Neural progenitor cell (in vitro differentiated cells): ENCODE results near the gene NKX2-2. TPM values are rescaled to one million over a fixed set of nuclear protein-coding genes. Genes with fewer than 3 reads are reported as not detected.

ENCODE experiments used
- DNase-seq: peaks from one replicate; pipeline ENCODE4 v3.0.0-alpha.2; 2016; ENCODE audit warnings: low spot score
- H2AFZ ChIP-seq: fragments of 200-600 bp; sonication (generic); replicated peaks from 2 replicates; pipeline ENCODE4 v1.6.1; 2016; ENCODE audit warnings: antibody characterized with exemption
- H3F3A ChIP-seq: fragments of 200-600 bp; sonication (generic); 2 replicates; pipeline ENCODE4 v1.6.1; 2016; ENCODE audit warnings: antibody characterized with exemption, low read depth
- H3K27ac ChIP-seq: fragments of 200-600 bp; sonication (generic); 2 replicates; pipeline ENCODE4 v1.5.1; 2016; ENCODE audit warnings: mild to moderate bottlenecking
- H3K27me3 ChIP-seq: fragments of 200-600 bp; sonication (generic); 2 replicates; pipeline ENCODE4 v1.6.1; 2016; ENCODE audit warnings: mild to moderate bottlenecking, moderate library complexity
- H3K36me3 ChIP-seq: fragments of 200-600 bp; sonication (generic); 2 replicates; pipeline ENCODE4 v1.5.1; 2016
- H3K4me1 ChIP-seq: fragments of 200-600 bp; sonication (generic); 2 replicates; pipeline ENCODE4 v1.6.1; 2016; ENCODE audit warnings: mixed run types
- H3K4me2 ChIP-seq: fragments of 200-600 bp; sonication (generic); 2 replicates; pipeline ENCODE4 v1.6.1; 2016
- H3K4me3 ChIP-seq: fragments of 200-600 bp; sonication (generic); 2 replicates; pipeline ENCODE4 v1.5.1; 2016
- H3K79me2 ChIP-seq: fragments of 200-600 bp; sonication (generic); 2 replicates; pipeline ENCODE4 v1.6.1; 2016; ENCODE audit warnings: low read depth
- H3K9ac ChIP-seq: fragments of 200-600 bp; sonication (generic); 2 replicates; pipeline ENCODE4 v1.6.1; 2016
- H3K9me3 ChIP-seq: fragments of 200-600 bp; sonication (generic); 2 replicates; pipeline ENCODE4 v1.5.1; 2016; ENCODE audit warnings: low read depth
- H4K20me1 ChIP-seq: fragments of 200-600 bp; sonication (generic); 2 replicates; pipeline ENCODE4 v1.6.1; 2016; ENCODE audit warnings: low read depth
- H3K27ac Mint-ChIP-seq: 3 replicates; pipeline ENCODE4 v1.8.0; 2021; ENCODE audit warnings: mixed read lengths
- H3K27me3 Mint-ChIP-seq: 2 replicates; pipeline ENCODE4 v1.8.0; 2022; ENCODE audit warnings: low read depth, mild to moderate bottlenecking, inconsistent platforms, moderate library complexity, mixed read lengths; ENCODE audit not compliant: insufficient read depth
- H3K36me3 Mint-ChIP-seq: 3 replicates; pipeline ENCODE4 v1.8.0; 2021; ENCODE audit warnings: mixed read lengths
- H3K4me1 Mint-ChIP-seq: 3 replicates; pipeline ENCODE4 v1.8.0; 2021; ENCODE audit warnings: mixed read lengths
- H3K4me3 Mint-ChIP-seq: 3 replicates; pipeline ENCODE4 v1.8.0; 2021; ENCODE audit warnings: mild to moderate bottlenecking, moderate library complexity, mixed read lengths
- H3K9me3 Mint-ChIP-seq: 3 replicates; pipeline ENCODE4 v1.8.0; 2020; ENCODE audit warnings: mixed read lengths
- EZH2 ChIP-seq: fragments of 200-600 bp; sonication (generic); IDR thresholded peaks from 2 replicates; pipeline ENCODE4 v1.6.1; 2017; ENCODE audit warnings: antibody characterized with exemption, mild to moderate bottlenecking, moderate library complexity
- EZH2phosphoT487 ChIP-seq: fragments of 200-600 bp; sonication (generic); IDR thresholded peaks from 2 replicates; pipeline ENCODE4 v1.6.1; 2017; ENCODE audit warnings: antibody characterized with exemption
- total RNA-seq: library from RNA; depleted of rRNA; stranded (reverse); fragments of >200 nt; gene quantifications from 2 replicates; pipeline ENCODE4 v1.2.3, GENCODE V29; 2015; ENCODE audit warnings: low replicate concordance
- TF ChIP-seq, protein P1 (sequence below): fragments of 200-600 bp; sonication (generic); IDR thresholded peaks from 2 replicates; pipeline ENCODE4 v1.5.1; 2017; ENCODE audit warnings: antibody characterized with exemption, mild to moderate bottlenecking

NKX2-2 gene
- total RNA-seq, 1 donor from 2014 or later: not detected

DNA sequence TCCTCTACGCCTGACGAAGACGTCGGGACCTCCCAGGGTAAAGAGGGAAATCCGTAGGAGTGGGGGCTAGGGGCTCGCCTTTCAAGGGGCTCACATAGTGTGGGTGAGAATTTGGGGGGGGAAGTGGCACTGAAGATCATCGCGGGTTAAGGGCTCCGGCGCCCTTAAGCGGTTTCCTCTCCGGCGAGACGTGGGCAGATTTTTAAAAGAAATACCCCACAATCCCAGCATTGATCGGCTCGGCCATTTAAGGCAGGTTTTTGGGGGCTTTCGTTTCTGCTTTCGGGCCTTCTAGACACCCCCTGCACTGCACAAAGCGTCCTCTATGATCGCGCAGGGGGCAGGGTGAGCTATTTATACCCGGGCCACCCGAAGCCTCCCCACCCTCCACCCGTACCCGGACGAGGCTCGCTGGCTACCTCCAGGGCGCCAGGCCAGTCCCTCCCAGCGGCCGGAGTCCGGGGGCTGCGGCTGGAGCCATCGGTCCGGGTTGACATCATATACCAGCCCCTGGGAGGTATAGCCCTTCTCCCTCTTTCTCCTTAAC, 1.2 kb downstream of the NKX2-2 start:
- no peaks in the 10 kb centered on the region for H3K36me3 Mint-ChIP-seq
- no peaks in the 10 kb centered on the region for H3K36me3 ChIP-seq
- H3K9ac ChIP-seq: no peak overlapping the region
- H3K4me1 Mint-ChIP-seq: peaks cover 28% of the 10 kb centered on the region
- H3K9me3 ChIP-seq: no peaks in the 10 kb centered on the region
- peaks cover 62% of the 10 kb centered on the region for H3K4me1 ChIP-seq
- H3K9me3 Mint-ChIP-seq: no peaks in the 10 kb centered on the region
- TF ChIP-seq EZH2 (peak; percentile 82), EZH2phosphoT487 (no peak)
- TF ChIP-seq, protein P1, sequence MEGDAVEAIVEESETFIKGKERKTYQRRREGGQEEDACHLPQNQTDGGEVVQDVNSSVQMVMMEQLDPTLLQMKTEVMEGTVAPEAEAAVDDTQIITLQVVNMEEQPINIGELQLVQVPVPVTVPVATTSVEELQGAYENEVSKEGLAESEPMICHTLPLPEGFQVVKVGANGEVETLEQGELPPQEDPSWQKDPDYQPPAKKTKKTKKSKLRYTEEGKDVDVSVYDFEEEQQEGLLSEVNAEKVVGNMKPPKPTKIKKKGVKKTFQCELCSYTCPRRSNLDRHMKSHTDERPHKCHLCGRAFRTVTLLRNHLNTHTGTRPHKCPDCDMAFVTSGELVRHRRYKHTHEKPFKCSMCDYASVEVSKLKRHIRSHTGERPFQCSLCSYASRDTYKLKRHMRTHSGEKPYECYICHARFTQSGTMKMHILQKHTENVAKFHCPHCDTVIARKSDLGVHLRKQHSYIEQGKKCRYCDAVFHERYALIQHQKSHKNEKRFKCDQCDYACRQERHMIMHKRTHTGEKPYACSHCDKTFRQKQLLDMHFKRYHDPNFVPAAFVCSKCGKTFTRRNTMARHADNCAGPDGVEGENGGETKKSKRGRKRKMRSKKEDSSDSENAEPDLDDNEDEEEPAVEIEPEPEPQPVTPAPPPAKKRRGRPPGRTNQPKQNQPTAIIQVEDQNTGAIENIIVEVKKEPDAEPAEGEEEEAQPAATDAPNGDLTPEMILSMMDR: no peak
- peak; percentile 42 for DNase-seq
- H2AFZ ChIP-seq: no peak overlapping the region
- no peak overlapping the region for H3K27ac ChIP-seq
- no peak overlapping the region for H3K27ac Mint-ChIP-seq
- no peaks in the 10 kb centered on the region for H3K79me2 ChIP-seq
- no peak overlapping the region for H3K4me3 ChIP-seq
- H3K4me2 ChIP-seq: peak overlapping the region; percentile 82
- no peak overlapping the region for H3K4me3 Mint-ChIP-seq
- H4K20me1 ChIP-seq: peaks cover 100% of the 10 kb centered on the region
- peaks cover 55% of the 10 kb centered on the region for H3F3A ChIP-seq
- peaks cover 100% of the 10 kb centered on the region for H3K27me3 ChIP-seq
- peaks cover 79% of the 10 kb centered on the region for H3K27me3 Mint-ChIP-seq

DNA sequence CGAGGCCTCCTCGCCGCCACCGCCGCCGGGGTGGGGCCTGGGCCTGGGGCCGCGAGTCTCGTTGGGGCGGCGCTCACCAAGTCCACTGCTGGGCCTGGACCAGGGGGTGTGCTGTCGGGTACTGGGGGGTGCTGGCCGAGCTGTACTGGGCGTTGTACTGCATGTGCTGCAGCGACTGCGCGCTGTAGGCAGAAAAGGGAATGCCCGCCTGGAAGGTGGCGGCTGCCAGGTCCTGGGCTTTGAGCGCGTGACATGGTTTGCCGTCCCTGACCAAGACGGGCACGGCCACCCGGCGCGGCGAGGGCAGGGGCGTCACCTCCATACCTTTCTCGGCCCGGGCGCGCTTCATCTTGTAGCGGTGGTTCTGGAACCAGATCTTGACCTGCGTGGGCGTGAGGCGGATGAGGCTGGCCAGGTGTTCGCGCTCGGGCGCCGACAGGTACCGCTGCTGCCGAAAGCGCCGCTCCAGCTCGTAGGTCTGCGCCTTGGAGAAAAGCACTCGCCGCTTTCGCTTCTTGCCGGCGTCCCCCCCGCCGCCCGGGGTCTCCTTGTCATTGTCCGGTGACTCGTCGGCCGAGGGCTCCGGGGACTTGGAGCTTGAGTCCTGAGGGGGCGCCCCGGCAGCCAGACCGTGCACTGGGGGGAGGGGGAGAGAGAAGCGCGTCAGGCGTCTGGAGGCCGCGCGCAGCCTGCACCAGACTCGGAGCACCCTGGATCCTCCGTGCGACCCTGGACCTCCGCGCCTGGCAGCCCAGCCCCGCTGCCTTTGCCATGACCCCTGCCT, 1.8 kb downstream of the NKX2-2 start:
- H3K27ac Mint-ChIP-seq: no peak overlapping the region
- H3K36me3 ChIP-seq: no peaks in the 10 kb centered on the region
- H3K9ac ChIP-seq: no peak overlapping the region
- H3K4me1 ChIP-seq: peaks cover 56% of the 10 kb centered on the region
- H3K79me2 ChIP-seq: no peaks in the 10 kb centered on the region
- H3K27me3 ChIP-seq: peaks cover 100% of the 10 kb centered on the region
- no peaks in the 10 kb centered on the region for H3K9me3 Mint-ChIP-seq
- no peaks in the 10 kb centered on the region for H3K9me3 ChIP-seq
- peaks cover 54% of the 10 kb centered on the region for H3F3A ChIP-seq
- H4K20me1 ChIP-seq: peaks cover 100% of the 10 kb centered on the region
- H3K27me3 Mint-ChIP-seq: peaks cover 79% of the 10 kb centered on the region
- no peak overlapping the region for H3K4me3 Mint-ChIP-seq
- H3K27ac ChIP-seq: no peak overlapping the region
- H3K4me3 ChIP-seq: no peak overlapping the region
- DNase-seq: peak; percentile 74
- TF ChIP-seq, protein P1: no peak
- TF ChIP-seq EZH2 (peak; percentile 34), EZH2phosphoT487 (peak; percentile 90)
- no peak overlapping the region for H2AFZ ChIP-seq
- peak overlapping the region; percentile 82 for H3K4me2 ChIP-seq
- no peaks in the 10 kb centered on the region for H3K36me3 Mint-ChIP-seq
- peaks cover 25% of the 10 kb centered on the region for H3K4me1 Mint-ChIP-seq

DNA sequence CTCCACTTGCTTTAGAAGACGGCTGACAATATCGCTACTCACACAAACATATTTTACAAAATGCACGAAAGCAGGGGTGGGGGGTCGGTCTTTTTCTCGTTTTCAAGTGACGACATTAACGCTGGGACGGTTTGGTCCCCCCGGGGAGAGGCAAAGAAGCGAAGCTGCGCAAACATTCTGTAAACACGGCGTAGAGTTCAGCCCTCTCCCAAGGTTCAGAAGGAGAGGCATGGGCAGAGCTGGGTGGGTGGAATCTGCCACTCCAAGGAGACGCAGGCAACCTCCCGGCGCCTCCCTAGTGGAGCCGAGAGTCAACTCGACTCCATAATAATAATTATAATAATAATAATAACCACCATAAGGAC, 2.4 kb downstream of the NKX2-2 start:
- no peak overlapping the region for H3K4me3 Mint-ChIP-seq

More for the DNA sequence above, 2.4 kb downstream of the NKX2-2 start:
- no peaks in the 10 kb centered on the region for H3K9me3 Mint-ChIP-seq
- Histone ChIP-seq H3K4me2 (no peak overlapping the region), H3K4me3 (no peak overlapping the region), H4K20me1 (peaks cover 98% of the 10 kb centered on the region), H3K9me3 (no peaks in the 10 kb centered on the region), H2AFZ (no peak overlapping the region), H3K27me3 (peaks cover 100% of the 10 kb centered on the region), H3K36me3 (no peaks in the 10 kb centered on the region), H3K4me1 (peaks cover 50% of the 10 kb centered on the region), H3K9ac (no peak overlapping the region), H3F3A (peaks cover 48% of the 10 kb centered on the region), H3K27ac (no peak overlapping the region), H3K79me2 (no peaks in the 10 kb centered on the region)
- H3K27me3 Mint-ChIP-seq: peaks cover 79% of the 10 kb centered on the region
- peak; percentile 47 for DNase-seq
- TF ChIP-seq EZH2 (peak; percentile 6), EZH2phosphoT487 (no peak)
- H3K4me1 Mint-ChIP-seq: peaks cover 25% of the 10 kb centered on the region
- no peaks in the 10 kb centered on the region for H3K36me3 Mint-ChIP-seq
- H3K27ac Mint-ChIP-seq: no peak overlapping the region
